HepG2 (cell line): ENCODE results near the gene TLR9. TPM values are rescaled to one million over a fixed set of nuclear protein-coding genes. Genes with fewer than 3 reads are reported as not detected.

ENCODE experiments used
- AHR ChIP-seq: IDR thresholded peaks from 2 replicates; pipeline ENCODE4 v1.6.1; 2018; ENCODE audit warnings: missing genetic modification reagents, missing compliant biosample characterization
- ARNT ChIP-seq: fragments of 450-650 bp; IDR thresholded peaks from 2 replicates; pipeline ENCODE4 v1.6.1; 2017
- DR1 ChIP-seq: sonication (generic); formaldehyde crosslinking; IDR thresholded peaks from 2 replicates; pipeline ENCODE4 v1.8.0; 2021; ENCODE audit warnings: mild to moderate bottlenecking, missing genetic modification reagents, inconsistent platforms
- HCFC1 ChIP-seq: fragments of 150-350 bp; IDR thresholded peaks from 2 replicates; pipeline ENCODE4 v1.6.1; 2014; ENCODE audit warnings: low read depth, low read length
- HES4 ChIP-seq: sonication (generic); formaldehyde crosslinking; IDR thresholded peaks from 2 replicates; pipeline ENCODE4 v1.9.0; 2021; ENCODE audit warnings: mild to moderate bottlenecking, missing genetic modification reagents, borderline replicate concordance
- HNF4G ChIP-seq, 2 experiments: sonication (generic) in 1 of 2; formaldehyde crosslinking in 1 of 2; IDR thresholded peaks; 2 replicates each; pipeline versions ENCODE4 v1.4.0 to v1.6.1; 2011 to 2020; ENCODE audit warnings: borderline replicate concordance in 2 of 2, low read depth in 2 of 2, mild to moderate bottlenecking in 2 of 2, low read length in 1 of 2, missing genetic modification reagents in 1 of 2, moderate library complexity in 1 of 2
- JUNB ChIP-seq: sonication (generic); formaldehyde crosslinking; IDR thresholded peaks from 2 replicates; pipeline ENCODE4 v1.8.0; 2022; ENCODE audit warnings: missing genetic modification reagents, mild to moderate bottlenecking, borderline replicate concordance
- MLLT10 ChIP-seq: sonication (generic); formaldehyde crosslinking; IDR thresholded peaks from 2 replicates; pipeline ENCODE4 v1.4.0; 2020; ENCODE audit warnings: missing genetic modification reagents
- PLRG1 ChIP-seq: fragments of 450-650 bp; conservative IDR thresholded peaks from 2 replicates; pipeline ENCODE4 v1.6.1; 2016
- POLR2A ChIP-seq, 2 experiments: IDR thresholded peaks; 2 replicates each; pipeline ENCODE4 v1.6.1; 2011; ENCODE audit warnings: low read depth in 2 of 2, low read length in 2 of 2, mild to moderate bottlenecking in 1 of 2, moderate library complexity in 1 of 2; ENCODE audit not compliant: insufficient read depth in 1 of 2
- PRDM15 ChIP-seq: sonication (generic); formaldehyde crosslinking; IDR thresholded peaks from 2 replicates; pipeline ENCODE4 v1.4.0; 2020; ENCODE audit warnings: missing genetic modification reagents
- TCF12 ChIP-seq, 2 experiments: fragments of 450-650 bp in 1 of 2; sonication (generic) in 1 of 2; formaldehyde crosslinking in 1 of 2; IDR thresholded peaks; 2 replicates each; pipeline versions ENCODE4 v1.6.1 to v1.8.0; 2017 to 2022; ENCODE audit warnings: antibody characterized with exemption in 1 of 2, mild to moderate bottlenecking in 1 of 2, missing genetic modification reagents in 1 of 2, moderate library complexity in 1 of 2
- TOE1 ChIP-seq: sonication (generic); formaldehyde crosslinking; IDR thresholded peaks from 2 replicates; pipeline ENCODE4 v1.4.0; 2020; ENCODE audit warnings: mild to moderate bottlenecking, missing genetic modification reagents
- ZNF292 ChIP-seq: sonication (generic); formaldehyde crosslinking; IDR thresholded peaks from 2 replicates; pipeline ENCODE4 v1.8.1; 2022; ENCODE audit warnings: mild to moderate bottlenecking, low read depth, missing genetic modification reagents, borderline replicate concordance
- ZNF451 ChIP-seq: sonication (generic); formaldehyde crosslinking; IDR thresholded peaks from 2 replicates; pipeline ENCODE4 v1.5.0; 2020; ENCODE audit warnings: mild to moderate bottlenecking, missing genetic modification reagents
- ZNF468 ChIP-seq: sonication (generic); formaldehyde crosslinking; IDR thresholded peaks from 2 replicates; pipeline ENCODE4 v1.8.0; 2022; ENCODE audit warnings: mild to moderate bottlenecking, moderate library complexity, missing genetic modification reagents
- ZNF543 ChIP-seq: sonication (generic); formaldehyde crosslinking; IDR thresholded peaks from 2 replicates; pipeline ENCODE4 v1.4.0; 2020; ENCODE audit warnings: mild to moderate bottlenecking, missing genetic modification reagents
- polyA plus RNA-seq, 8 experiments: library from polyadenylated mRNA; depleted of rRNA in 3 of 8; stranded (reverse) in 7 of 8; unstranded in 1 of 8; fragments of >200 nt; fragmentation: Illumina TruSeq in 4 of 8; extraction: Trizol in 4 of 8; gene quantifications; 2 replicates each; pipeline versions ENCODE4 v1.2.1 to v1.2.3, GENCODE V29; 2011 to 2016; ENCODE audit warnings: low read depth in 4 of 8, missing spikeins in 1 of 8, mixed read lengths in 1 of 8; ENCODE audit not compliant: insufficient read depth in 1 of 8
- total RNA-seq, 5 experiments: library from RNA; depleted of rRNA; stranded (reverse); fragments of >200 nt; fragmentation: Illumina TruSeq; extraction: Trizol; gene quantifications; 2 replicates each; pipeline ENCODE4 v1.2.3, GENCODE V29; 2016; ENCODE audit warnings: low read depth in 1 of 5
- TF ChIP-seq, protein P1 (sequence below): IDR thresholded peaks from 2 replicates; pipeline ENCODE4 v1.6.1; 2016; ENCODE audit warnings: low read depth, borderline replicate concordance
- TF ChIP-seq, protein P2 (sequence below): sonication (generic); formaldehyde crosslinking; IDR thresholded peaks from 2 replicates; pipeline ENCODE4 v1.5.0; 2020; ENCODE audit warnings: mild to moderate bottlenecking, low read depth, missing genetic modification reagents, borderline replicate concordance
- TF ChIP-seq, protein P3 (sequence below): sonication (generic); formaldehyde crosslinking; IDR thresholded peaks from 2 replicates; pipeline ENCODE4 v1.8.0; 2022; ENCODE audit warnings: missing genetic modification reagents, mild to moderate bottlenecking, moderate library complexity, borderline replicate concordance
- TF ChIP-seq, protein P4 (sequence below): sonication (generic); formaldehyde crosslinking; IDR thresholded peaks from 2 replicates; pipeline ENCODE4 v1.8.0; 2022; ENCODE audit warnings: missing genetic modification reagents, mild to moderate bottlenecking, inconsistent platforms, borderline replicate concordance

TLR9 gene
- total and polyA plus RNA-seq, 2 of the 13 experiments (the other 11 are each of a cell fraction or from before 2014, with no cell fraction given) = not detected

GRCh38 chr3:52197842-52198625 lies 27.4 kb downstream of the TLR9 start, which contains the start of gene ALAS1 (continued):
- peak; percentile 98 for TF ChIP-seq DR1
- peak; percentile 87 to 98 for TF ChIP-seq POLR2A (IDR thresholded peaks at IDR 0.05; ENCODE audit: insufficient read depth in 1 of 2, low read depth in 2 of 2, low read length in 2 of 2)
- TF ChIP-seq, protein P1, sequence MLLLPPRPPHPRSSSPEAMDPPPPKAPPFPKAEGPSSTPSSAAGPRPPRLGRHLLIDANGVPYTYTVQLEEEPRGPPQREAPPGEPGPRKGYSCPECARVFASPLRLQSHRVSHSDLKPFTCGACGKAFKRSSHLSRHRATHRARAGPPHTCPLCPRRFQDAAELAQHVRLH (CRISPR knock-in tag) = 0 out of 2 replicates have a peak, but pooled peaks have one; percentile 68
- TF ChIP-seq TCF12 (IDR thresholded peaks at IDR 0.05) = no peak
- peak; percentile 2; the same call in 1 of the 2 replicates for TF ChIP-seq TCF12 (CRISPR knock-in tag; IDR thresholded peaks at IDR 0.05)
- TF ChIP-seq TOE1 (CRISPR knock-in tag) = no peak
- TF ChIP-seq JUNB (CRISPR knock-in tag) = no peak
- TF ChIP-seq ARNT = no peak
- no peak for TF ChIP-seq MLLT10 (CRISPR knock-in tag)
- 0 out of 2 replicates have a peak, but pooled peaks have one; percentile 26 for TF ChIP-seq ZNF451
- 0 out of 2 replicates have a peak, but pooled peaks have one; percentile 74 for TF ChIP-seq ZNF468 (CRISPR knock-in tag)
- TF ChIP-seq, protein P2, sequence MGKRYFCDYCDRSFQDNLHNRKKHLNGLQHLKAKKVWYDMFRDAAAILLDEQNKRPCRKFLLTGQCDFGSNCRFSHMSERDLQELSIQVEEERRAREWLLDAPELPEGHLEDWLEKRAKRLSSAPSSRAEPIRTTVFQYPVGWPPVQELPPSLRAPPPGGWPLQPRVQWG (CRISPR knock-in tag) = no peak
- TF ChIP-seq ZNF543 (CRISPR knock-in tag) = peak; percentile 94
- TF ChIP-seq PLRG1 = no peak
- 0 out of 2 replicates have a peak, but pooled peaks have one; percentile 4 for TF ChIP-seq HNF4G (IDR thresholded peaks at IDR 0.05; ENCODE audit: borderline replicate concordance, low read depth, low read length)
- no peak for TF ChIP-seq HNF4G (CRISPR knock-in tag; IDR thresholded peaks at IDR 0.05; ENCODE audit: borderline replicate concordance, low read depth)
- TF ChIP-seq AHR (CRISPR knock-in tag) = 0 out of 2 replicates have a peak, but pooled peaks have one; percentile 4
- TF ChIP-seq, protein P3, sequence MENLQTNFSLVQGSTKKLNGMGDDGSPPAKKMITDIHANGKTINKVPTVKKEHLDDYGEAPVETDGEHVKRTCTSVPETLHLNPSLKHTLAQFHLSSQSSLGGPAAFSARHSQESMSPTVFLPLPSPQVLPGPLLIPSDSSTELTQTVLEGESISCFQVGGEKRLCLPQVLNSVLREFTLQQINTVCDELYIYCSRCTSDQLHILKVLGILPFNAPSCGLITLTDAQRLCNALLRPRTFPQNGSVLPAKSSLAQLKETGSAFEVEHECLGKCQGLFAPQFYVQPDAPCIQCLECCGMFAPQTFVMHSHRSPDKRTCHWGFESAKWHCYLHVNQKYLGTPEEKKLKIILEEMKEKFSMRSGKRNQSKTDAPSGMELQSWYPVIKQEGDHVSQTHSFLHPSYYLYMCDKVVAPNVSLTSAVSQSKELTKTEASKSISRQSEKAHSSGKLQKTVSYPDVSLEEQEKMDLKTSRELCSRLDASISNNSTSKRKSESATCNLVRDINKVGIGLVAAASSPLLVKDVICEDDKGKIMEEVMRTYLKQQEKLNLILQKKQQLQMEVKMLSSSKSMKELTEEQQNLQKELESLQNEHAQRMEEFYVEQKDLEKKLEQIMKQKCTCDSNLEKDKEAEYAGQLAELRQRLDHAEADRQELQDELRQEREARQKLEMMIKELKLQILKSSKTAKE = no peak
- TF ChIP-seq, protein P4, sequence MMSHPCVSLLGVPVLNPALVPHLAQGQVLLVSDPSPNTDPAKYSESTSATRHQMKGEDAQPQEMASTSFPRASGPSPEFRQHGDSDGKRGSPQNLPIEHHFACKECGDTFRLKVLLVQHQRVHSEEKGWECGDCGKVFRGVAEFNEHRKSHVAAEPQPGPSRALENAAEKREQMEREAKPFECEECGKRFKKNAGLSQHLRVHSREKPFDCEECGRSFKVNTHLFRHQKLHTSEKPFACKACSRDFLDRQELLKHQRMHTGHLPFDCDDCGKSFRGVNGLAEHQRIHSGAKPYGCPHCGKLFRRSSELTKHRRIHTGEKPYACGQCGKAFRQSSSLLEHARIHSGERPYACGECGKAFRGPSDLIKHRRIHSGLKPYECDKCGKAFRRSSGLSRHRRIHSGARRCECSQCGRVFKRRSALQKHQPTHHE (CRISPR knock-in tag) = no peak
- peak; percentile 74; the same call in 1 of the 2 replicates for TF ChIP-seq HES4 (CRISPR knock-in tag)
- no peak; the same call in 1 of the 2 replicates for TF ChIP-seq HCFC1
- TF ChIP-seq PRDM15 (CRISPR knock-in tag) = no peak
- peak; percentile 99 for TF ChIP-seq ZNF292 (CRISPR knock-in tag)
